ENCODE results near the gene OR6C68.

- TF ChIP-seq SPI1 (IDR thresholded peaks at IDR 0.05; ENCODE audit: low read depth, low read length) (no peak), POLR2A (IDR thresholded peaks at IDR 0.05; ENCODE audit: low read depth, low read length) (no peak), POLR2AphosphoS5 (IDR thresholded peaks at IDR 0.05; ENCODE audit: low read depth, low read length) (no peak)
Observed at GRCh38 chr12:55472264-55472663, 19.9 kb upstream of the OR6C68 start.

Data from GM12891 (cell line).